ENCODE measurements around the gene TTC7B.

Gene TTC7B

GRCh38 chr14:90644882-90645281 lies 171.3 kb downstream of the TTC7B start:
- Histone ChIP-seq H3K9me3 (ENCODE audit: control insufficient read depth, low read length) (no peaks in the 10 kb centered on the region), H2AFZ (no peak overlapping the region), H3K4me3 (ENCODE audit: low read depth, low read length) (no peak overlapping the region), H3K36me3 (ENCODE audit: control insufficient read depth, insufficient read depth, low read length) (no peaks in the 10 kb centered on the region), H3K27me3 (ENCODE audit: control insufficient read depth, insufficient read depth, low read length) (no peaks in the 10 kb centered on the region), H3K79me2 (no peaks in the 10 kb centered on the region), H3K4me1 (no peaks in the 10 kb centered on the region), H3K9ac (no peak overlapping the region), H3K27ac (no peak overlapping the region), H3K4me2 (ENCODE audit: low read length) (no peak overlapping the region)
- no peak for TF ChIP-seq CTCF (IDR thresholded peaks at IDR 0.05)

- no peak for TF ChIP-seq CTCF (IDR thresholded peaks at IDR 0.05)
- Histone ChIP-seq H3K4me2 (ENCODE audit: low read length) (no peak overlapping the region), H3K4me3 (ENCODE audit: low read depth, low read length) (no peak overlapping the region), H2AFZ (no peak overlapping the region), H3K9ac (no peak overlapping the region), H3K36me3 (ENCODE audit: control insufficient read depth, insufficient read depth, low read length) (no peaks in the 10 kb centered on the region), H3K27me3 (ENCODE audit: control insufficient read depth, insufficient read depth, low read length) (no peaks in the 10 kb centered on the region), H3K9me3 (ENCODE audit: control insufficient read depth, low read length) (no peaks in the 10 kb centered on the region), H3K79me2 (no peaks in the 10 kb centered on the region), H3K4me1 (no peaks in the 10 kb centered on the region), H3K27ac (no peak overlapping the region)
Measured at GRCh38 chr14:90643982-90644670, 172.1 kb downstream of the TTC7B start.

- TF ChIP-seq CTCF (IDR thresholded peaks at IDR 0.05), result no peak
- H3K9me3 ChIP-seq (ENCODE audit: control insufficient read depth, low read length), result no peaks in the 10 kb centered on the region
- H3K36me3 ChIP-seq (ENCODE audit: control insufficient read depth, insufficient read depth, low read length), result no peaks in the 10 kb centered on the region
- no peak overlapping the region for H2AFZ ChIP-seq
- no peaks in the 10 kb centered on the region for H3K4me1 ChIP-seq
- no peak overlapping the region for H3K4me3 ChIP-seq (ENCODE audit: low read depth, low read length)
- H3K27ac ChIP-seq, result no peak overlapping the region
- no peaks in the 10 kb centered on the region for H3K27me3 ChIP-seq (ENCODE audit: control insufficient read depth, insufficient read depth, low read length)
- no peaks in the 10 kb centered on the region for H3K79me2 ChIP-seq
- no peak overlapping the region for H3K4me2 ChIP-seq (ENCODE audit: low read length)
- no peak overlapping the region for H3K9ac ChIP-seq
Measured at GRCh38 chr14:90642244-90642717, 173.9 kb downstream of the TTC7B start.

- no peaks in the 10 kb centered on the region for H3K27me3 ChIP-seq (ENCODE audit: control insufficient read depth, insufficient read depth, low read length)
- no peak for TF ChIP-seq CTCF (IDR thresholded peaks at IDR 0.05)
- no peak overlapping the region for H2AFZ ChIP-seq
- no peak overlapping the region for H3K4me3 ChIP-seq (ENCODE audit: low read depth, low read length)
- no peaks in the 10 kb centered on the region for H3K79me2 ChIP-seq
- H3K27ac ChIP-seq, result no peak overlapping the region
- H3K9me3 ChIP-seq (ENCODE audit: control insufficient read depth, low read length), result no peaks in the 10 kb centered on the region
- H3K4me1 ChIP-seq, result no peaks in the 10 kb centered on the region
- H3K4me2 ChIP-seq (ENCODE audit: low read length), result no peak overlapping the region
- H3K36me3 ChIP-seq (ENCODE audit: control insufficient read depth, insufficient read depth, low read length), result no peaks in the 10 kb centered on the region
- no peak overlapping the region for H3K9ac ChIP-seq
Measured at GRCh38 chr14:90641615-90642243, 174.5 kb downstream of the TTC7B start.

Data from parathyroid adenoma (tissue), 2 donors.